ENCODE results near the gene MRPL51. TPM values are rescaled to one million over a fixed set of nuclear protein-coding genes. Genes with fewer than 3 reads are reported as not detected.

The MRPL51 gene
- total RNA-seq, 4 donors from 2014 or later: 2.6 to 49.7 (median 40.9) TPM

DNA sequence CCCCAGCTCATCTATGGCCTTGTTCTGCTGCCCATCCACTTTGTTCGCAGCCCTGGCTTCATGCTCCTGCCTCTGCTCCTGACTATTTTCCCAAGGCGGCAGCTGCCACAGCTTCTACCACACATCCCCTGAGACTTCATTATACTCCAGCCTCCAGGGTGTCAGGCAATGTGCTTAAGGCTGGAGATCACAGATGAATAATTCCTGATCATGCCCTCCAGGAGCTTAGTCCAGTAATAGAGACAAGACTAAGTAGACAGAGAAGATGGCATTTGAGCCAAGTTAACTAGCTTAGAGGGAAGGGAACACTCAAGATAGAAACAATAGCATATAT lies 34.1 kb downstream of the MRPL51 start:
- TF ChIP-seq EP300 (IDR thresholded peaks at IDR 0.05; ENCODE audit: low read depth) (no peak), CTCF (IDR thresholded peaks at IDR 0.05) (no peak), POLR2AphosphoS5 (IDR thresholded peaks at IDR 0.05) (no peak), POLR2A (IDR thresholded peaks at IDR 0.05) (no peak)
- in situ Hi-C loops (cut with MboI; ENCODE audit: low pct_ligation_motif_present in 1 of 4, low pct_unique_long_range_greater_than_20kb in 1 of 4, low sequenced_read_pairs in 3 of 4) (loop anchor here in 3 of 4 donors (10.0 to 25.0 kb wide), 2 partner anchors 122 to 124 kb away; partner anchors contain the start of gene TNFRSF1A (in 2 of the 3)), intact Hi-C loops (cut with DNase I; ENCODE audit: low total_unique reads) (no loop called here)
- H3K9me3 ChIP-seq: no peaks in the 10 kb centered on the region
- peaks cover 0 to 48% (median 23%) of the 10 kb centered on the region in 4 donors for H3K36me3 ChIP-seq
- no peak overlapping the region for H3K27ac ChIP-seq
- peaks cover 0 to 22% (median 4%) of the 10 kb centered on the region in 4 donors for H3K4me1 ChIP-seq
- 98 to 100% methylated on average over 2 of the region's 2 CpGs for WGBS, 2 donors (ENCODE audit: low coverage in 1 of 2)
- DNase-seq: no peak
- no peaks in the 10 kb centered on the region for H3K27me3 ChIP-seq
- H3K4me3 ChIP-seq: no peak overlapping the region

GRCh38 chr12:6458281-6459003 lies 34.6 kb downstream of the MRPL51 start:
- in situ Hi-C loops (cut with MboI; ENCODE audit: low pct_ligation_motif_present in 1 of 4, low pct_unique_long_range_greater_than_20kb in 1 of 4, low sequenced_read_pairs in 3 of 4) (loop anchor here in 3 of 4 donors (10.0 to 25.0 kb wide), 2 partner anchors 121 to 124 kb away; partner anchors contain the start of gene TNFRSF1A (in 2 of the 3)), intact Hi-C loops (cut with DNase I; ENCODE audit: low total_unique reads) (no loop called here)
- H3K36me3 ChIP-seq: peaks cover 0 to 47% (median 21%) of the 10 kb centered on the region in 4 donors
- H3K4me3 ChIP-seq: no peak overlapping the region
- no peaks in the 10 kb centered on the region for H3K9me3 ChIP-seq
- no peak for DNase-seq
- H3K27ac ChIP-seq: no peak overlapping the region
- H3K4me1 ChIP-seq: peaks cover 2 to 19% (median 6%) of the 10 kb centered on the region in 4 donors
- WGBS, 2 donors (ENCODE audit: low coverage in 1 of 2): 80 to 93% methylated on average over 6 to 14 of the region's 14 CpGs
- no peaks in the 10 kb centered on the region for H3K27me3 ChIP-seq
- TF ChIP-seq EP300 (IDR thresholded peaks at IDR 0.05; ENCODE audit: low read depth) (no peak), POLR2AphosphoS5 (IDR thresholded peaks at IDR 0.05) (no peak), CTCF (IDR thresholded peaks at IDR 0.05) (no peak), POLR2A (IDR thresholded peaks at IDR 0.05) (no peak)

DNA sequence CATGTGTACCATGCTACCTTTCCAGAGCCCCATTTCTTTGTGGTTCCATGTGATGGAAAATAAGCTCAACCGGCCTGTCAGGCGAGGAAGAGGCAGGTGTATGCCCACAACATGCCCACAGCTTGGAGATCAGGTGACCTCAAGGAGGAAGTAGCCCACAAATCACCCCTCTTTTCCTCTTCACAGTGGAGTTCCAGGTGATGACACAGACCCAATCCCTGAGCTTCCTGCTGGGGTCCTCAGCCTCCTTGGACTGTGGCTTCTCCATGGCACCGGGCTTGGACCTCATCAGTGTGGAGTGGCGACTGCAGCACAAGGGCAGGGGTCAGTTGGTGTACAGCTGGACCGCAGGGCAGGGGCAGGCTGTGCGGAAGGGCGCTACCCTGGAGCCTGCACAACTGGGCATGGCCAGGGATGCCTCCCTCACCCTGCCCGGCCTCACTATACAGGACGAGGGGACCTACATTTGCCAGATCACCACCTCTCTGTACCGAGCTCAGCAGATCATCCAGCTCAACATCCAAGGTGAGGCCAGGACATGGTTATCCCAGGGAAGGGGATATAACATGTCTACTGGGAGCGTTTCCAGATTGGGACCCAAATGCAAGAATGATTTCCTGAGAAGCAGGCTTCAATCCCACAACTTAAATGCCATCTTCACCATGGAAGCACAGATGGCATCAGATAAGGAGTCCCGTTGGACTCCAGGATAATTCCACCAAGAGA lies 35.7 kb downstream of the MRPL51 start:
- Histone ChIP-seq H3K9me3 (no peaks in the 10 kb centered on the region), H3K27me3 (no peaks in the 10 kb centered on the region), H3K27ac (no peak overlapping the region), H3K4me3 (no peak overlapping the region), H3K36me3 (peaks cover 0 to 47% (median 16%) of the 10 kb centered on the region in 4 donors), H3K4me1 (peaks cover 7 to 24% (median 14%) of the 10 kb centered on the region in 4 donors)
- intact Hi-C loops (cut with DNase I; ENCODE audit: low total_unique reads): no loop called here
- in situ Hi-C loops (cut with MboI; ENCODE audit: low pct_ligation_motif_present in 1 of 4, low pct_unique_long_range_greater_than_20kb in 1 of 4, low sequenced_read_pairs in 3 of 4): loop anchor here in 3 of 4 donors (10.0 to 25.0 kb wide), 2 partner anchors 120 to 123 kb away; partner anchors contain the start of gene TNFRSF1A (in 2 of the 3)
- no peak for DNase-seq
- TF ChIP-seq POLR2A (IDR thresholded peaks at IDR 0.05): no peak
- TF ChIP-seq POLR2AphosphoS5 (IDR thresholded peaks at IDR 0.05): no peak
- TF ChIP-seq EP300 (IDR thresholded peaks at IDR 0.05; ENCODE audit: low read depth): no peak
- no peak for TF ChIP-seq CTCF (IDR thresholded peaks at IDR 0.05)
- WGBS, 2 donors (ENCODE audit: low coverage in 1 of 2): 85% methylated on average over 9 of the region's 12 CpGs; no CpG with 5 or more reads in 1 of the 2 donors
